ENCODE data around the gene NKX2-2.

GRCh38 chr20:21539512-21539911 lies 25.6 kb upstream of the NKX2-2 start:
- TF ChIP-seq CTCF (conservative IDR thresholded peaks at IDR 0.05 in 1 of 2, IDR thresholded peaks at IDR 0.05 in 1 of 2; ENCODE audit: low read depth in 1 of 2, low read length in 2 of 2) (no peak), EZH2 (IDR thresholded peaks at IDR 0.05; ENCODE audit: low read length, missing control alignments) (no peak)
